GM19395 (cell line): ENCODE data around the gene ACOX1.

Experiments used
- ATAC-seq: cut with Tn5 transposase; IDR thresholded peaks from one replicate; pipeline ENCODE4 v1.9.1; 2021; ENCODE audit warnings: mild to moderate bottlenecking, moderate library complexity; ENCODE audit not compliant: unreplicated experiment

ACOX1 gene

DNA sequence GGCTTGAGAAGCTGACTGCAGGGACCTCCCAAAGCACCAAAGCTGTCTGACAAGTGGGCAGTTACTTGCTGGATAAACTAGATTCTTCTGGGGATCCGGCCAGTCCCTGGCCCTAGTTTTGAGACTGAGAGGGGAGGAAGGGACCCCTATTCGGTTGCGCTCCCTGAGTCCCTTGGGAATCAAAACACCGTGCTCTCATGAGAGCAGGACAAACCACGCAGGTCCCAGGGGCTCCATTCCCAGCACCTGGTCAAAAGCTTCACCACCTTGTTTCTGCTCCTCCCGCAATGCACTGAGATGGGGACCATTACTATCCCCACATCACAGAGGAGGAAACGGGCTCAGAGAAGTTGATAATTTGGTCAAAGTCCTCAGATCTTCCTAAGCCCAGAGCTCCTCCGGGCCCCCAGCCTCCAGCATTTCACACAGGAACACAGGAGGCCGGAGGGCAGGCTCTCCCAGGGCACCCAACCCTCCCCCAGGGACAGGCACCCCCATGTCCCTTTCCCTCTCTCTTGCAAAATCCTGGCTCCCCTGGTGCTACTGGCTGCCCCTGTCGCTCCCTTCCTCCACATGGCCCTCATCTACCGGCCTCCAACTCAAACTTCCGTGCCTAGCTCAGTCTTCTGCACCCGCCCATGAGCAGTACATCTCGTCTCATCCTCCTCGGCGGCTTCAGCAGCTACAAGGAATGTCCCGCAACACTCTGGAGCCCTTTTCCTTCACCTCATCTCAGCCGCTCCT lies 85.5 kb downstream of the ACOX1 start:
- no peak for ATAC-seq

DNA sequence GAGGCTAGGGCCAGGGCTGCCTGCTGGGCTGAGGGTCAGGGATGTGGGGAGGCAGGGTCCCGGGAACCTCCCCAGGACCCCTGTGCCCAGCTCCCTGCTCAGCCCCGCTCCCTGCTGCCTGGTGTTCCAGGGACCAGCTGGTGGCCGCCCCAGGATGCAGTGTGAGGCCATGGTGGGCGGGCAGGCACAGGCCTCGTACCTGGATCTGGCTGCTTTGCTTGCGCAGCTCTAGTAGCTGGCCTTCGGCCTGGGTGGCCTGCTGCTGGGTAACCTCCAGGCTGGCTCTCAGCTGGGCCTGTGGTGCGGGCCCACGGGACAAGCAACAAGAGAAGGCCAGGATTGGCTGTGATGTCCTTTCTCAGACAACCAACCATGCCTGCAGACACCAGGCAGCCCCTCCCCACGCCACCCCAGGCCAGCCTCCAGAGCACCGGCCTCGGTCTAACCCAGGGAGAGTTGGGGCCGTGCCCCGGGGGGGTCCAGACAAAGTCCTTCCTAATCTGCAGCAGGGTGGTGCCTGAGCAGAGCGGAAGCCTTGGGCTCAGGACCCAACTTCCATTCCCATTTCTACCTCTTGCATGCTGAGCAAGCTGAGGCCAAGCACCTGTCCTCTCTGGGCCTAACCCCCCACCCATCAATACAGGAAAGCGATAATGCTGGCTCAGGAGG lies 86.3 kb downstream of the ACOX1 start:
- no peak for ATAC-seq

DNA sequence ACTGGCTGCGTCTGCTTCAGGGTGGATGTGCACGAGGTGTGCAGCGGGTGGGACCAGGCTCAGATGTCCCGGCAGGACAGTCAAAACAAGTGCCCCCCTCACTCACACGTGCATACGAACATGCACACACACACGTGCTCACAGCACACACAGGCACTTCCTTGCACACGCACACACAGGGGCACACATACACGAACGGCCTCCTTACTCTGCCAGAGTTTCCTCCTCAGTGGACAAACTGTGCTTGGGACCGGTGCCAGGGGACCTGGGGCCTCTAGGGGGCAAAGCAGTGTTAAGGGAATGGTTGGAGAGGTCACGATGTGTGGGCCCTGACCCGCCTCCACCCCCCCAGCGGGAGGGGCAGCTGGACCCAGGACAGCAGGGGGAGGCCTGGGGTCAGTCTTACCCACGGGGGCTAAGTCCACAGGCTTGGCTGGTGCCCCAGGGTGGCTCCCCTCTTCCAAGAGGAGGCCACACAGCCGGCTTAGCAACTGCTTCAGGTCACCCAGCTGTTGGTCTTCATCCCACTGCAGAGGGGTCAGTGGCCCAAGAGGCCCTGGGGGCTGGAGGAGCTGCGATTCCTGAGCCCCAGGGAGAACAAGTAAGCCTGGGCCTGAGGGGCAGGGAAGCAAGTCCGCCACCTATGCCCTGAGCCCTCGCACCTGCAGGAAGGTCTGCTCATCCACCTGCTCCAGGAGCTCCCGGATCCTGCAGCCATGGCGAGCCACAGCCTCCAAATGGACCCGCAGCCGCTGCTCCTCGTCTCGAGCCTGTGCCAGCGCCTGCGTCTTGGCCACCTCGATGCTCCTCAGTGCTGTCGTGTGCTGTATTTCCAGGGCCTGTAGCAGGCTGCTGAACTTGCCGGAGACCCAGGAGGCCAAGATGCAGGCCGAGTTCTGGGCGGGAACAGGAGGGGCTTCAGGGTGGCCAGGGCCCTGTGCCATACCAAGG lies 87.1 kb downstream of the ACOX1 start:
- ATAC-seq, result no peak
